Measurements from ENCODE around the gene NHS. TPM values are rescaled to one million over a fixed set of nuclear protein-coding genes. Genes with fewer than 3 reads are reported as not detected.
"Not testable (repeated sequence)": the region's sequence is repeated elsewhere in the genome, so short reads cannot be mapped to it uniquely, and the experiment has no call there.

NHS gene
- total RNA-seq, 1 donor from 2014 or later: 6.6 TPM

- H3K79me2 ChIP-seq (ENCODE audit: insufficient read depth, low read length): peaks cover 24% of the 10 kb centered on the region
- H3K4me1 Mint-ChIP-seq (ENCODE audit: low read depth, unreplicated experiment): peaks cover 1% of the 10 kb centered on the region
- H3K27ac Mint-ChIP-seq (ENCODE audit: unreplicated experiment): no peak overlapping the region
- H3K9me3 Mint-ChIP-seq (ENCODE audit: unreplicated experiment): no peaks in the 10 kb centered on the region
- no peaks in the 10 kb centered on the region for H3K36me3 Mint-ChIP-seq (ENCODE audit: low read depth, unreplicated experiment)
- peaks cover 18% of the 10 kb centered on the region for H3K4me1 ChIP-seq (ENCODE audit: insufficient read depth, low read length)
- H3K4me3 Mint-ChIP-seq (ENCODE audit: unreplicated experiment): no peak overlapping the region
- H3K27ac ChIP-seq (ENCODE audit: low read depth, low read length): peak overlapping the region; percentile 37
- H3K27me3 ChIP-seq (ENCODE audit: insufficient read depth, low read length): no peaks in the 10 kb centered on the region
- H3K4me3 ChIP-seq (ENCODE audit: insufficient read depth, low read depth, low read length): no peak overlapping the region
- no peaks in the 10 kb centered on the region for H3K9me3 ChIP-seq (ENCODE audit: insufficient read depth, low read depth, low read length)
- H3K36me3 ChIP-seq (ENCODE audit: insufficient read depth, low read length): no peaks in the 10 kb centered on the region
- peaks cover 9% of the 10 kb centered on the region for H4K20me1 ChIP-seq (ENCODE audit: insufficient read depth, low read length)
- no peak overlapping the region for H3K9ac ChIP-seq (ENCODE audit: low read length)
- FAIRE-seq (peak; percentile 94), DNase-seq (ENCODE audit: low read depth) (peak; percentile 80)
- peak overlapping the region; percentile 58 for H3K4me2 ChIP-seq (ENCODE audit: low read length)
- H2AFZ ChIP-seq (ENCODE audit: low read depth, low read length): no peak overlapping the region
- no peaks in the 10 kb centered on the region for H3K27me3 Mint-ChIP-seq (ENCODE audit: low read depth, unreplicated experiment)
- TF ChIP-seq, protein P1, sequence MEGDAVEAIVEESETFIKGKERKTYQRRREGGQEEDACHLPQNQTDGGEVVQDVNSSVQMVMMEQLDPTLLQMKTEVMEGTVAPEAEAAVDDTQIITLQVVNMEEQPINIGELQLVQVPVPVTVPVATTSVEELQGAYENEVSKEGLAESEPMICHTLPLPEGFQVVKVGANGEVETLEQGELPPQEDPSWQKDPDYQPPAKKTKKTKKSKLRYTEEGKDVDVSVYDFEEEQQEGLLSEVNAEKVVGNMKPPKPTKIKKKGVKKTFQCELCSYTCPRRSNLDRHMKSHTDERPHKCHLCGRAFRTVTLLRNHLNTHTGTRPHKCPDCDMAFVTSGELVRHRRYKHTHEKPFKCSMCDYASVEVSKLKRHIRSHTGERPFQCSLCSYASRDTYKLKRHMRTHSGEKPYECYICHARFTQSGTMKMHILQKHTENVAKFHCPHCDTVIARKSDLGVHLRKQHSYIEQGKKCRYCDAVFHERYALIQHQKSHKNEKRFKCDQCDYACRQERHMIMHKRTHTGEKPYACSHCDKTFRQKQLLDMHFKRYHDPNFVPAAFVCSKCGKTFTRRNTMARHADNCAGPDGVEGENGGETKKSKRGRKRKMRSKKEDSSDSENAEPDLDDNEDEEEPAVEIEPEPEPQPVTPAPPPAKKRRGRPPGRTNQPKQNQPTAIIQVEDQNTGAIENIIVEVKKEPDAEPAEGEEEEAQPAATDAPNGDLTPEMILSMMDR (IDR thresholded peaks at IDR 0.05; ENCODE audit: insufficient read depth, low read depth, low read length): no peak
- TF ChIP-seq EZH2 (IDR thresholded peaks at IDR 0.05; ENCODE audit: insufficient read depth, low read length): no peak
These were observed 67.0 kb downstream of the NHS start for GRCh38 chrX:17441965-17442364.

DNA sequence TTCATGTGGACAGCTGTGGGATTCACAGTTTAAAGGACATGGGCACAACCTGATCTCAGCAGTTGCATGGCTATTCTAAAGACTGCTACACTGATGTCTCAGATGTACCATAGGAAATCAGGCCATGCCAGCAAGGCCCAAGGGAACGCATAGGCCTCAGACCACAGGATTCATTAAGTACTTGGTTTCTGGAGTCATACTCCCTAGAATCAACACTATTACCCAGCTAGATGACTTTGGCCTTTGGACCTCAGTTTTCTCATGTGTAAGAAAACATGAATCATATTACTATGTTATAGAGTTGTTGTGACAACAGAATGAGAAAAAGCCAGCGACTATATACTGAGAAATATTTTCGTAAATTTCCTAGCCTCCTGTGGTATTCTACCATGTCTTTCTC is 67.9 kb downstream of the NHS start:
- Histone ChIP-seq H3K79me2 (ENCODE audit: insufficient read depth, low read length) (peaks cover 22% of the 10 kb centered on the region), H3K9me3 (ENCODE audit: insufficient read depth, low read depth, low read length) (no peaks in the 10 kb centered on the region), H4K20me1 (ENCODE audit: insufficient read depth, low read length) (peaks cover 6% of the 10 kb centered on the region), H3K9ac (ENCODE audit: low read length) (no peak overlapping the region), H2AFZ (ENCODE audit: low read depth, low read length) (no peak overlapping the region), H3K27ac (ENCODE audit: low read depth, low read length) (no peak overlapping the region), H3K4me3 (ENCODE audit: insufficient read depth, low read depth, low read length) (no peak overlapping the region), H3K4me1 (ENCODE audit: insufficient read depth, low read length) (peaks cover 18% of the 10 kb centered on the region), H3K27me3 (ENCODE audit: insufficient read depth, low read length) (no peaks in the 10 kb centered on the region), H3K36me3 (ENCODE audit: insufficient read depth, low read length) (no peaks in the 10 kb centered on the region), H3K4me2 (ENCODE audit: low read length) (no peak overlapping the region)
- Mint-ChIP-seq H3K4me3 (ENCODE audit: unreplicated experiment) (no peak overlapping the region), H3K27ac (ENCODE audit: unreplicated experiment) (no peak overlapping the region), H3K27me3 (ENCODE audit: low read depth, unreplicated experiment) (no peaks in the 10 kb centered on the region), H3K36me3 (ENCODE audit: low read depth, unreplicated experiment) (no peaks in the 10 kb centered on the region), H3K9me3 (ENCODE audit: unreplicated experiment) (no peaks in the 10 kb centered on the region), H3K4me1 (ENCODE audit: low read depth, unreplicated experiment) (peaks cover 1% of the 10 kb centered on the region)
- FAIRE-seq (no peak), DNase-seq (ENCODE audit: low read depth) (peak; percentile 18)
- no peak for TF ChIP-seq EZH2 (IDR thresholded peaks at IDR 0.05; ENCODE audit: insufficient read depth, low read length)
- TF ChIP-seq, protein P1 (IDR thresholded peaks at IDR 0.05; ENCODE audit: insufficient read depth, low read depth, low read length): no peak

DNA sequence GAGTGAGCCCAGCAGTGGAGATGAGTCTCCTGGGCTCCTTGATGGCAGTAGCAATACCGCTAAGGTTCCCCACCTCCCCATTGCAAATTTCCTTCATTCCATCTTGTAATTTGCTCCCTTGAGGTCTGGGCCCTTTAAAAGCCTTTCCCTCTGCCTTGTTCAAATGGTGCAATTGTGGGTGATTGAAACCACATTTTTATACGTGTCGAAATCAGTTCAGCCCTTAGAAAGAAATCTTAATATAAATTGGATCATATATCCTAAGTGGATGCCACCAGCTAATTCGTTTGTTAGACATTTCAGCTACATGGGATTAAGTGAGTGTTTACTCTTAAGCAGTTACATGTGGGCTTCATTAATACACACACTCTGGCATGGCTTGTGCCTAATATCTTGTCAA is 68.6 kb downstream of the NHS start:
- H3K36me3 ChIP-seq (ENCODE audit: insufficient read depth, low read length): no peaks in the 10 kb centered on the region
- H3K9me3 Mint-ChIP-seq (ENCODE audit: unreplicated experiment): no peaks in the 10 kb centered on the region
- TF ChIP-seq, protein P1 (IDR thresholded peaks at IDR 0.05; ENCODE audit: insufficient read depth, low read depth, low read length): no peak
- no peak for TF ChIP-seq EZH2 (IDR thresholded peaks at IDR 0.05; ENCODE audit: insufficient read depth, low read length)
- H3K36me3 Mint-ChIP-seq (ENCODE audit: low read depth, unreplicated experiment): no peaks in the 10 kb centered on the region
- DNase-seq (ENCODE audit: low read depth) (no peak), FAIRE-seq (no peak)
- peaks cover 12% of the 10 kb centered on the region for H4K20me1 ChIP-seq (ENCODE audit: insufficient read depth, low read length)
- H3K4me1 ChIP-seq (ENCODE audit: insufficient read depth, low read length): peaks cover 18% of the 10 kb centered on the region
- no peak overlapping the region for H3K27ac Mint-ChIP-seq (ENCODE audit: unreplicated experiment)
- H3K9me3 ChIP-seq (ENCODE audit: insufficient read depth, low read depth, low read length): no peaks in the 10 kb centered on the region
- H3K9ac ChIP-seq (ENCODE audit: low read length): no peak overlapping the region
- H3K4me1 Mint-ChIP-seq (ENCODE audit: low read depth, unreplicated experiment): peaks cover 1% of the 10 kb centered on the region
- H3K27me3 Mint-ChIP-seq (ENCODE audit: low read depth, unreplicated experiment): no peaks in the 10 kb centered on the region
- no peak overlapping the region for H3K4me2 ChIP-seq (ENCODE audit: low read length)
- no peak overlapping the region for H3K4me3 Mint-ChIP-seq (ENCODE audit: unreplicated experiment)
- H3K79me2 ChIP-seq (ENCODE audit: insufficient read depth, low read length): peaks cover 23% of the 10 kb centered on the region
- H3K4me3 ChIP-seq (ENCODE audit: insufficient read depth, low read depth, low read length): no peak overlapping the region
- no peak overlapping the region for H3K27ac ChIP-seq (ENCODE audit: low read depth, low read length)
- no peaks in the 10 kb centered on the region for H3K27me3 ChIP-seq (ENCODE audit: insufficient read depth, low read length)
- H2AFZ ChIP-seq (ENCODE audit: low read depth, low read length): no peak overlapping the region

DNA sequence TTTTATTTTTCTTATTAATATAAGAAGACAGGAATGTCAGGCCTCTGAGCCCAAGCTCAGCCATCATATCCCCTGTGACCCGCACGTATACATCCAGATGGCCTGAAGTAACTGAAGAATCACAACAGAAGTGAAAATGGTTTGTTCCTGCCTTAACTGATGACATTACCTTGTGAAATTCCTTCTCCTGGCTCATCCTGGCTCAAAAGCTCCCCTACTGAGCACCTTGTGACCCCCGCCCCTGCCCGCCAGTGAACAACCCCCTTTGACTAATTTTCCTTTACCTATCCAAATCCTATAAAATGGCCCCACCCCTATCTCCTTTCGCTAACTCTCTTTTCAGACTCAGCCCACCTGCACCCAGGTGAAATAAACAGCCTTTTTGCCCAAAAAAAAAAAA is 71.3 kb downstream of the NHS start:
- not testable (repeated sequence) for H3K27me3 Mint-ChIP-seq (ENCODE audit: low read depth, unreplicated experiment); FAIRE-seq; H3K9ac ChIP-seq (ENCODE audit: low read length); DNase-seq (ENCODE audit: low read depth); H3K4me1 ChIP-seq (ENCODE audit: insufficient read depth, low read length); H3K4me3 ChIP-seq (ENCODE audit: insufficient read depth, low read depth, low read length); H3K4me3 Mint-ChIP-seq (ENCODE audit: unreplicated experiment); H3K27me3 ChIP-seq (ENCODE audit: insufficient read depth, low read length); H3K9me3 Mint-ChIP-seq (ENCODE audit: unreplicated experiment); H3K4me1 Mint-ChIP-seq (ENCODE audit: low read depth, unreplicated experiment); H2AFZ ChIP-seq (ENCODE audit: low read depth, low read length); H3K27ac Mint-ChIP-seq (ENCODE audit: unreplicated experiment); H3K9me3 ChIP-seq (ENCODE audit: insufficient read depth, low read depth, low read length); H3K36me3 ChIP-seq (ENCODE audit: insufficient read depth, low read length); H3K27ac ChIP-seq (ENCODE audit: low read depth, low read length); H3K4me2 ChIP-seq (ENCODE audit: low read length); H3K36me3 Mint-ChIP-seq (ENCODE audit: low read depth, unreplicated experiment)
- Histone ChIP-seq H3K79me2 (ENCODE audit: insufficient read depth, low read length) (peaks cover 28% of the 10 kb centered on the region), H4K20me1 (ENCODE audit: insufficient read depth, low read length) (peaks cover 18% of the 10 kb centered on the region)
